ENCODE measurements around the gene MEI1. TPM values are rescaled to one million over a fixed set of nuclear protein-coding genes. Genes with fewer than 3 reads are reported as not detected.
A peak's percentile ranks its signal among the peaks of the same experiment; 100 is the strongest.
"Not testable (repeated sequence)": the region's sequence is repeated elsewhere in the genome, so short reads cannot be mapped to it uniquely, and the experiment has no call there.

The MEI1 gene
- total RNA-seq, 2 experiments from 2014 or later: 54.6 to 60.0 TPM

- POLR2A ChIA-PET: interaction anchor here (0.5 to 1.2 kb wide), 7 partner anchors 10 to 281 kb away, joined by 3 to 8 read pairs (median 4); partner anchors contain the start of genes CCDC134 and NDUFA6
- H3K36me3 Mint-ChIP-seq (ENCODE audit: low read depth): peaks cover 57% of the 10 kb centered on the region
- peaks cover 7% of the 10 kb centered on the region for H3K9me3 Mint-ChIP-seq
- DNase-seq: peak; percentile 100
- H3K4me3 Mint-ChIP-seq: peak within 1 kb of the TSS; percentile 93
- CTCF ChIA-PET: interaction anchor here (0.6 to 2.4 kb wide), 6 partner anchors 10 to 136 kb away, joined by 3 to 11 read pairs (median 6); partner anchors contain the start of gene CENPM
- H3K27me3 Mint-ChIP-seq: no peaks in the 10 kb centered on the region
- peaks cover 47% of the 10 kb centered on the region for H3K4me1 Mint-ChIP-seq
- H3K27ac Mint-ChIP-seq: peak within 1 kb of the TSS; percentile 100
Measured at GRCh38 chr22:41832553-41833368, 133.5 kb downstream of the MEI1 start, which contains the start of gene SREBF2. Gene SREBF2, plus strand, starts transcription at chr22:41833105. Its CDS starts 166 bp downstream, at chr22:41833271.

GRCh38 chr22:41833369-41834004, 134.2 kb downstream of the MEI1 start:
- Mint-ChIP-seq H3K27me3 (no peaks in the 10 kb centered on the region), H3K36me3 (ENCODE audit: low read depth) (peaks cover 64% of the 10 kb centered on the region), H3K4me3 (peak overlapping the region; percentile 93), H3K27ac (peak overlapping the region; percentile 100), H3K4me1 (peaks cover 53% of the 10 kb centered on the region), H3K9me3 (peaks cover 7% of the 10 kb centered on the region)
- ChIA-PET CTCF (interaction anchor here (0.6 to 2.4 kb wide), 7 partner anchors 9 to 136 kb away, joined by 3 to 11 read pairs (median 6); partner anchors contain the start of gene CENPM), POLR2A (interaction anchor here (0.5 to 1.2 kb wide), 3 partner anchors 24 to 91 kb away, joined by 4 to 8 read pairs (median 7); partner anchors contain the start of gene CCDC134)
- DNase-seq: peak; percentile 43

GRCh38 chr22:41834005-41834944, 135.0 kb downstream of the MEI1 start:
- ChIA-PET POLR2A (interaction anchor here (0.5 kb wide), 1 partner anchor 90 kb away, joined by 4 read pairs; no protein-coding TSS in a partner anchor), CTCF (interaction anchor here (1.7 to 1.8 kb wide), 2 partner anchors 12 to 25 kb away, joined by 4 to 5 read pairs; no protein-coding TSS in a partner anchor)
- no peaks in the 10 kb centered on the region for H3K27me3 Mint-ChIP-seq
- no peak for DNase-seq
- peak overlapping the region; percentile 90 for H3K27ac Mint-ChIP-seq
- H3K36me3 Mint-ChIP-seq (ENCODE audit: low read depth): peaks cover 69% of the 10 kb centered on the region
- H3K4me1 Mint-ChIP-seq: peaks cover 60% of the 10 kb centered on the region
- peak overlapping the region; percentile 90 for H3K4me3 Mint-ChIP-seq
- H3K9me3 Mint-ChIP-seq: peaks cover 7% of the 10 kb centered on the region

GRCh38 chr22:41835462-41835861, 136.2 kb downstream of the MEI1 start:
- DNase-seq, H3K27ac Mint-ChIP-seq, H3K27me3 Mint-ChIP-seq, H3K9me3 Mint-ChIP-seq, H3K4me3 Mint-ChIP-seq, POLR2A ChIA-PET: not testable (repeated sequence)
- Mint-ChIP-seq H3K36me3 (ENCODE audit: low read depth) (peaks cover 67% of the 10 kb centered on the region), H3K4me1 (peaks cover 66% of the 10 kb centered on the region)
- CTCF ChIA-PET: interaction anchor here (0.7 to 1.8 kb wide), 2 partner anchors 24 to 37 kb away, joined by 3 to 4 read pairs; no protein-coding TSS in a partner anchor

GRCh38 chr22:41836551-41836950, 137.2 kb downstream of the MEI1 start:
- ChIA-PET POLR2A (no interaction called here), CTCF (interaction anchor here (0.7 to 1.8 kb wide), 2 partner anchors 22 to 36 kb away, joined by 3 to 4 read pairs; no protein-coding TSS in a partner anchor)
- Mint-ChIP-seq H3K4me1 (peaks cover 68% of the 10 kb centered on the region), H3K27ac (no peak overlapping the region), H3K36me3 (ENCODE audit: low read depth) (peaks cover 59% of the 10 kb centered on the region), H3K4me3 (no peak overlapping the region), H3K9me3 (peaks cover 4% of the 10 kb centered on the region), H3K27me3 (no peaks in the 10 kb centered on the region)
- DNase-seq: no peak

GRCh38 chr22:41838842-41839618, 139.7 kb downstream of the MEI1 start:
- no peak for DNase-seq
- H3K4me1 Mint-ChIP-seq: peaks cover 70% of the 10 kb centered on the region
- POLR2A ChIA-PET: interaction anchor here (0.6 kb wide), 1 partner anchor 23 kb away, joined by 3 read pairs; no protein-coding TSS in a partner anchor
- CTCF ChIA-PET: interaction anchor here (0.6 to 2.0 kb wide), 5 partner anchors 16 to 568 kb away, joined by 3 to 7 read pairs (median 4); no protein-coding TSS in a partner anchor
- no peak overlapping the region for H3K27ac Mint-ChIP-seq
- no peak overlapping the region for H3K4me3 Mint-ChIP-seq
- peaks cover 61% of the 10 kb centered on the region for H3K36me3 Mint-ChIP-seq (ENCODE audit: low read depth)
- no peaks in the 10 kb centered on the region for H3K9me3 Mint-ChIP-seq
- no peaks in the 10 kb centered on the region for H3K27me3 Mint-ChIP-seq

- Mint-ChIP-seq H3K4me1 (peaks cover 66% of the 10 kb centered on the region), H3K4me3 (no peak overlapping the region), H3K36me3 (ENCODE audit: low read depth) (peaks cover 53% of the 10 kb centered on the region), H3K9me3 (no peaks in the 10 kb centered on the region), H3K27ac (peak overlapping the region; percentile 27), H3K27me3 (no peaks in the 10 kb centered on the region)
- POLR2A ChIA-PET: no interaction called here
- no peak for DNase-seq
- CTCF ChIA-PET: interaction anchor here (0.7 to 2.0 kb wide), 5 partner anchors 15 to 77 kb away, joined by 3 to 7 read pairs (median 4); no protein-coding TSS in a partner anchor
Measured at GRCh38 chr22:41840216-41840615, 140.9 kb downstream of the MEI1 start.

GRCh38 chr22:41841085-41841712, 141.9 kb downstream of the MEI1 start:
- Mint-ChIP-seq H3K27me3 (no peaks in the 10 kb centered on the region), H3K4me1 (peaks cover 70% of the 10 kb centered on the region), H3K27ac (no peak overlapping the region), H3K9me3 (no peaks in the 10 kb centered on the region), H3K4me3 (no peak overlapping the region), H3K36me3 (ENCODE audit: low read depth) (peaks cover 49% of the 10 kb centered on the region)
- CTCF ChIA-PET: interaction anchor here (0.9 to 1.9 kb wide), 2 partner anchors 16 to 21 kb away, joined by 3 to 7 read pairs; no protein-coding TSS in a partner anchor
- POLR2A ChIA-PET: no interaction called here
- DNase-seq: no peak

- Mint-ChIP-seq H3K27ac (no peak overlapping the region), H3K4me3 (no peak overlapping the region), H3K36me3 (ENCODE audit: low read depth) (peaks cover 33% of the 10 kb centered on the region), H3K27me3 (no peaks in the 10 kb centered on the region), H3K9me3 (no peaks in the 10 kb centered on the region), H3K4me1 (peaks cover 70% of the 10 kb centered on the region)
- DNase-seq: no peak
- CTCF ChIA-PET: interaction anchor here (0.7 to 2.5 kb wide), 4 partner anchors 10 to 104 kb away, joined by 3 to 7 read pairs (median 4); partner anchors contain the start of genes CENPM and SREBF2
- POLR2A ChIA-PET: interaction anchor here (0.6 to 1.1 kb wide), 2 partner anchors 11 to 132 kb away, joined by 4 to 5 read pairs; no protein-coding TSS in a partner anchor
Measured at GRCh38 chr22:41842996-41843970, 144.0 kb downstream of the MEI1 start.

GRCh38 chr22:41844036-41844435, 144.7 kb downstream of the MEI1 start:
- POLR2A ChIA-PET: no interaction called here
- peaks cover 28% of the 10 kb centered on the region for H3K36me3 Mint-ChIP-seq (ENCODE audit: low read depth)
- no peaks in the 10 kb centered on the region for H3K9me3 Mint-ChIP-seq
- no peak for DNase-seq
- CTCF ChIA-PET: interaction anchor here (1.8 to 2.5 kb wide), 2 partner anchors 13 to 24 kb away, joined by 4 to 7 read pairs; no protein-coding TSS in a partner anchor
- H3K27ac Mint-ChIP-seq: no peak overlapping the region
- H3K4me3 Mint-ChIP-seq: no peak overlapping the region
- peaks cover 67% of the 10 kb centered on the region for H3K4me1 Mint-ChIP-seq
- no peaks in the 10 kb centered on the region for H3K27me3 Mint-ChIP-seq
